Measurements from ENCODE around the gene TUBB3.

DNA sequence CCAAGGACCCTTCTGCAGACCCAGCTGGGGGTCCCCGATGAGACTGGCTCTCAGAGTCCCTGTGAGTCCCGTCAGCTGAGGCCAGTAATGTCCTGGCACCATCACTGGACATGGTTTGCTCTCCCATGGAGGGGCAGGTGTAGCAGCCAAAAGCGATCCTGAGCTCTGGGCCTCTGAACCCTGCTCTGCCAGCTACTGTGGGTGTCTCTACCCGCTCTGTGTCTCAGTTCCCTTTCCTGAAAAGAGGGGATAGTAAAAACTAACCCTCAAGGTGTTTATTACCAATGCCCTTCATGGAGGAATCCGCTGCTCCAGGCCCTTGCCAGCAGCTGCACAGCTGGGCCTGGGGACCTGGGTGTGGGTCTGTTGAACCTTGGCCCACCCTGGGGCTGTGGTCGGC, 8.8 kb downstream of the TUBB3 start:
- no peak for TF ChIP-seq EZH2 (IDR thresholded peaks at IDR 0.05)
- TF ChIP-seq POLR2AphosphoS5 (IDR thresholded peaks at IDR 0.05; ENCODE audit: borderline replicate concordance, low read depth, low read length) = no peak

Data from SK-N-MC (cell line).